Stimulated activated CD4-positive, alpha-beta T cell treated with anti-CD3 and anti-CD28 coated beads, Interleukin-12 subunit alpha, Interleukin-12 subunit beta, amount 100 ng/mL, for 48 hours (primary cell): ENCODE results near the gene ECE1.

Source experiments
- DNase-seq, 3 donors: peaks; one replicate each; pipeline ENCODE4 v3.0.0-alpha.2; 2020; ENCODE audit warnings: low read depth in 2 of 3, low spot score in 1 of 3

ECE1 gene

GRCh38 chr1:21269461-21270085 is 20.7 kb downstream of the ECE1 start:
- DNase-seq, result no peak

GRCh38 chr1:21268281-21269239 is 21.7 kb downstream of the ECE1 start:
- no peak for DNase-seq

GRCh38 chr1:21267191-21268077 is 22.8 kb downstream of the ECE1 start:
- DNase-seq, result no peak

GRCh38 chr1:21266119-21266774 is 24.0 kb downstream of the ECE1 start:
- no peak for DNase-seq

GRCh38 chr1:21265644-21266043 is 24.6 kb downstream of the ECE1 start:
- no peak for DNase-seq

- DNase-seq, result no peak
These were observed 25.4 kb downstream of the ECE1 start for GRCh38 chr1:21264898-21265297.

GRCh38 chr1:21263653-21264225 is 26.5 kb downstream of the ECE1 start:
- DNase-seq, result no peak

GRCh38 chr1:21263052-21263429 is 27.2 kb downstream of the ECE1 start:
- no peak for DNase-seq

GRCh38 chr1:21262293-21263051 is 27.8 kb downstream of the ECE1 start:
- no peak for DNase-seq

- peak in 1 of 3 donors; percentile 26 for DNase-seq
These were observed 28.5 kb downstream of the ECE1 start for GRCh38 chr1:21261551-21262292.

- no peak for DNase-seq
These were observed 29.7 kb downstream of the ECE1 start for GRCh38 chr1:21260405-21261125.

- DNase-seq, result no peak
These were observed 30.8 kb downstream of the ECE1 start for GRCh38 chr1:21259316-21260076.

GRCh38 chr1:21258331-21259134 is 31.7 kb downstream of the ECE1 start:
- DNase-seq, result no peak

- no peak for DNase-seq
These were observed 32.7 kb downstream of the ECE1 start for GRCh38 chr1:21257431-21258135.

GRCh38 chr1:21256776-21257175 is 33.5 kb downstream of the ECE1 start:
- no peak for DNase-seq

GRCh38 chr1:21255943-21256320 is 34.3 kb downstream of the ECE1 start:
- no peak for DNase-seq
